Activated naive CD8-positive, alpha-beta T cell treated with anti-CD3 and anti-CD28 coated beads, Interleukin-2, amount 50 U/mL, for 24 hours (primary cell): ENCODE data around the gene MED15.

ENCODE experiments used
- ATAC-seq: fragments of 150-1000 bp; cut with Tn5 transposase; one replicate; pipeline ENCODE4 v1.10.0; 2021
- DNase-seq: peaks from one replicate; pipeline ENCODE4 v3.0.0; 2021
- H3K27ac Mint-ChIP-seq: one replicate; pipeline ENCODE4 v1.8.0; 2021; ENCODE audit warnings: mild to moderate bottlenecking, mixed read lengths
- H3K27me3 Mint-ChIP-seq: one replicate; pipeline ENCODE4 v1.8.0; 2021; ENCODE audit warnings: mixed read lengths
- H3K36me3 Mint-ChIP-seq: one replicate; pipeline ENCODE4 v1.8.0; 2021; ENCODE audit warnings: low read depth, mixed read lengths
- H3K4me1 Mint-ChIP-seq: one replicate; pipeline ENCODE4 v1.8.0; 2021; ENCODE audit warnings: mixed read lengths
- H3K4me3 Mint-ChIP-seq: one replicate; pipeline ENCODE4 v1.8.0; 2021; ENCODE audit warnings: mild to moderate bottlenecking, moderate library complexity, mixed read lengths
- H3K9me3 Mint-ChIP-seq: one replicate; pipeline ENCODE4 v1.8.0; 2021; ENCODE audit warnings: mixed read lengths

The MED15 gene

GRCh38 chr22:20635227-20635591 is 127.8 kb downstream of the MED15 start:
- DNase-seq (no peak), ATAC-seq (no peak)
- Mint-ChIP-seq H3K4me3 (no peak overlapping the region), H3K9me3 (peaks cover 4% of the 10 kb centered on the region), H3K4me1 (no peaks in the 10 kb centered on the region), H3K36me3 (no peaks in the 10 kb centered on the region), H3K27ac (no peak overlapping the region), H3K27me3 (no peaks in the 10 kb centered on the region)

DNA sequence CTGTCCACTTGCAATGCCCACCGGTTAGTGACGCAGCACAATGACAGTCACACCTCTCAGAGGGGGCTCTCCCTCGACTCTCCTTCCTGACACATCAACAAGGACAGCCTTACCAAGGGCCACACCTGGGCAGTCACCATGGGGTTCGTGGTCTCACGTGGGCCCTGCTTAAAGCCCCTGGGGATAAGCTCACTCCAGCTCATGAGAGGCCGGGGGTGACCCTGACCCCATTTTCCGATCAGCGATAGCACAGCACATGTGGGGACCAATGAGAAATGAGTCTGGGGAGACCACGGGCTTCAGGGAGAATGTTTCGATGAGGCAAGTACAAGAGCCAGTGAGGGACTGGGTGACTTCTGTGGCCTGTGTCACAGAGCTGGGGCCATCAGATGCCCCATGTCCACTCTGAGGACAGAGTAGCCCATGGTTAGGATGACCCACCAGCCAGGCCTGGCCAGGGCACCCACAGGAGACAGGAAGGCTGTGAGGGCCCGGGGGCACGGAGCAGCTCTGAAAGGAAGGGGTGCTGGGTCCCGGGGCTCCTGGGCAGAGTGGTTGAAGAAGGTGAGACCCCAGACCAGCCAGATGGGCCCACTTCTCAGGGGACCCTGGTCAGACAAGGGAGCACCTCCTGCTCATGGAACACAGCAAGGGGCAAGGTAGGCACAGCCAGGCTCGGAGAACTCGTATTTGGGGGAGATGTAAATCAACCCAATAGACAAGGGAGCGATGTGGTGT is 128.8 kb downstream of the MED15 start:
- DNase-seq = no peak
- Mint-ChIP-seq H3K27ac (no peak overlapping the region), H3K36me3 (no peaks in the 10 kb centered on the region), H3K27me3 (no peaks in the 10 kb centered on the region), H3K4me1 (no peaks in the 10 kb centered on the region), H3K4me3 (no peak overlapping the region), H3K9me3 (peaks cover 4% of the 10 kb centered on the region)
- ATAC-seq = no peak

DNA sequence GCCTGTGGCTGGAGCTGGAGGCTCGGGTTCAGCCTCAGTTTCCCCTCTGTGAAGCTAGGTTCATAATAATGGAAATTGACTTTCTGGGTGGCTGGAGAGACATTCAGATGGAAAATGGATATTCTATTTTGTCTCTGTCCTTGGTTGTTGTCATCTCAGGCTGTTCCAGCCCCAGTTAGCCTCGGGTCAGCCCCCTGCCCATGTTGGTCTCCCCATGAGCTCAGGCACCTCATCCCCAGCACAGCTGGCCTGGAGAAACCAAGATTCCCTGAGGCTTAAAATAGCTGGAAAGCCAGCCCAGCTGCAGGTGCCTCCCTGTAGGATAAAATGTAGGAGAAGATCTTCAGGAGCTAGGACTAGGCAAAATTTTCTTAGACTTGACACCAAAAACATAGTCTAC is 129.5 kb downstream of the MED15 start:
- Mint-ChIP-seq H3K27ac (no peak overlapping the region), H3K4me3 (no peak overlapping the region), H3K4me1 (no peaks in the 10 kb centered on the region), H3K27me3 (no peaks in the 10 kb centered on the region), H3K9me3 (peaks cover 4% of the 10 kb centered on the region), H3K36me3 (no peaks in the 10 kb centered on the region)
- ATAC-seq = no peak
- no peak for DNase-seq
